NT2/D1 (cell line): ENCODE results near the gene SPDL1.

Experiments
- SUZ12 ChIP-seq: IDR thresholded peaks from 2 replicates; pipeline ENCODE4 v1.6.1; 2011; ENCODE audit not compliant: insufficient read length, insufficient read depth; ENCODE audit errors: extremely low read depth
- YY1 ChIP-seq: IDR thresholded peaks from 2 replicates; pipeline ENCODE4 v1.6.1; 2011; ENCODE audit not compliant: insufficient read length, insufficient read depth
- ZNF274 ChIP-seq: IDR thresholded peaks from 2 replicates; pipeline ENCODE4 v1.6.1; 2011; ENCODE audit warnings: mild to moderate bottlenecking, low read depth, low read length

DNA sequence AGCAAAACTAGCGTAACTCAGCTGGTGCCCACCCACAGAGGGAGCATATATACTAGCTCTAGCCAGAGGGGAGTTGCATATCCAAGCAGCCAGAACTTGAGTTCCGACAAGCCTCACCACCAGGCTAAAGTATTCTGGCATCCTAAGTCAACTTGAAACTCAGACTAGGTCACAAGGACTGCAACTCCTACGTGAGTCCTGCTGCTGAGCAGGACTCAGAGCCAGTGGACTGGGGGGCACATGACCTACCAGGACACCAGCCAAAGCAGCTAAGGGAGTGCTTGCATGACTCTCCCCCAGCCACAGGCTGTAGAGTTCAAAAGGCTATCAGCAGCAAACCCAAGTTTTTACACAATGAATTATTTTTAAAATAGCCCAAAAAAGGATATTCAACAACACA, 26.1 kb downstream of the SPDL1 start:
- TF ChIP-seq YY1 (no peak), SUZ12 (no peak), ZNF274 (no peak)
